WERI-Rb-1 (cell line): ENCODE measurements around the gene ARHGEF17.

Experiments used
- DNase-seq: peaks from one replicate; pipeline ENCODE4 v3.0.0-alpha.2; 2020
- H3K27ac ChIP-seq: fragments of 250-450 bp; sonication (Bioruptor Pico); 2 replicates; pipeline ENCODE4 v1.5.1; 2020; ENCODE audit warnings: mild to moderate bottlenecking, moderate library complexity
- H3K27me3 ChIP-seq: fragments of 250-450 bp; sonication (Bioruptor Pico); 2 replicates; pipeline ENCODE4 v1.5.1; 2021; ENCODE audit warnings: mild to moderate bottlenecking, low read depth, moderate library complexity; ENCODE audit not compliant: insufficient read depth, severe bottlenecking
- H3K36me3 ChIP-seq: fragments of 250-450 bp; sonication (Bioruptor Pico); 2 replicates; pipeline ENCODE4 v1.5.1; 2020; ENCODE audit warnings: mild to moderate bottlenecking, moderate library complexity
- H3K4me3 ChIP-seq: 2 replicates; pipeline ENCODE4 v1.5.1; 2011; ENCODE audit warnings: low read depth, mild to moderate bottlenecking, control low read depth, low read length
- H3K9me3 ChIP-seq: fragments of 250-450 bp; sonication (Bioruptor Pico); 2 replicates; pipeline ENCODE4 v1.5.1; 2021; ENCODE audit warnings: mild to moderate bottlenecking, moderate library complexity; ENCODE audit not compliant: severe bottlenecking
- CTCF ChIP-seq: IDR thresholded peaks from 2 replicates; pipeline ENCODE4 v1.5.1; 2011; ENCODE audit warnings: low read depth, mild to moderate bottlenecking, control low read depth, inconsistent platforms, low read length

ARHGEF17 gene

DNA sequence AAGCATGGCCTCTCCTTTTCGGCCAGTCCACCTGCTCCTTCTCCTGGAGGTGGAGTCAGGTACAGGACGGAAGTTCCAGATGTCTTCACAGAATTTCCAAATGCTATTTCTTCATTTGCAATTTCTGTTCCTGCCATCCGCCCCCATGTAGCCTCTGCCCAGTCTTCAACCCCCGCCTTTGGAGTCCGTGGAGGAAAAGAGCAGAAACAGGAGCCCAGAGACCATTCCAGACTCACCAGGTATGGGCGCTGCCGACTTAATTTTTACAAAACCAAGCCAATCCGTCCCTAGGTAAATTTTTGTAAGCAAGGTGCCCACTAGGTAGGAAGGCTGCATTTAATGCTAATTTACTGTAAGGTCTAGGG lies 97.1 kb downstream of the ARHGEF17 start:
- DNase-seq: no peak
- TF ChIP-seq CTCF: no peak
- H3K27me3 ChIP-seq: no peaks in the 10 kb centered on the region
- peaks cover 59% of the 10 kb centered on the region for H3K36me3 ChIP-seq
- no peaks in the 10 kb centered on the region for H3K9me3 ChIP-seq
- H3K4me3 ChIP-seq: no peak overlapping the region
- H3K27ac ChIP-seq: no peak overlapping the region

DNA sequence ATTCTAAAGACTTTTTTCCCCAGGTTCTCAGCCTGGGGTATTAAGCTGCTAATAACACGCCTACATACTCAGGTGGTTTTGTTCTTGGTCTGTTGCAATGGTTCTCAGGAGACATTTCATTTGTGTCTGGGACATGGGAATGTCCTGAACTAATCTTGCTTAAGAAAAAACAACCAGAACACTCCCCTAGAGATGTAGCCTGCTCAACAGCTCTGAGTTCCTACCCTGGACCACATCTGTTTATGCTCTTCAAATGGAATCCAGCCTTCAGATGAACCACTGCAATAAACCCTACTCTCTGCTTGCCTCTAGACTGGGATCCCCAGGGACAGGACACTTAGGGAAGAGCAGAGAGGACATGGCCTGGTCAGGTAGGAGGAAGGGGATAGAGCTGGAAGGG lies 98.1 kb downstream of the ARHGEF17 start:
- Histone ChIP-seq H3K9me3 (no peaks in the 10 kb centered on the region), H3K27ac (no peak overlapping the region), H3K36me3 (peaks cover 69% of the 10 kb centered on the region), H3K27me3 (no peaks in the 10 kb centered on the region), H3K4me3 (no peak overlapping the region)
- TF ChIP-seq CTCF: no peak
- DNase-seq: no peak

DNA sequence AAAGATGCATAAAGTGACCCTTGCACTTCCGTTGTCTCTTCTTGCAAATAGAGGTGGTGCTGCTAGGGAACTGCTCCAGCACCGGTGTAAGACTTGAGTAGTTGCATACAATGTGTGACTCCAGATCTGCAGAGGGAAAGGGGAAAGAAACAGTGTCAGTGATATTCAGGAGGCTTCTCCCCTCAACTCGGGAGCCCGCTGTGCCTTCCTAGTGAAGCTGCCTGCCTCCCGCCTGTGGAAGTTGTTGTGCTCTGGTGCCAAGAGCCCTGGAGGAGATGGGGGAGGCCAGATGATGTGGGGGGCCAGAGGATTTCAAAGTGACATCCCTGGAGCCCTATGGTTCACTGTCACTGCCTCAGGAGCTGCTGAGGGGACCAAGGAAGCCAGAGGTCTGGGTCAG lies 98.5 kb downstream of the ARHGEF17 start:
- DNase-seq: no peak
- H3K9me3 ChIP-seq: no peaks in the 10 kb centered on the region
- H3K4me3 ChIP-seq: no peak overlapping the region
- no peak for TF ChIP-seq CTCF
- H3K27ac ChIP-seq: no peak overlapping the region
- no peaks in the 10 kb centered on the region for H3K27me3 ChIP-seq
- peaks cover 71% of the 10 kb centered on the region for H3K36me3 ChIP-seq

DNA sequence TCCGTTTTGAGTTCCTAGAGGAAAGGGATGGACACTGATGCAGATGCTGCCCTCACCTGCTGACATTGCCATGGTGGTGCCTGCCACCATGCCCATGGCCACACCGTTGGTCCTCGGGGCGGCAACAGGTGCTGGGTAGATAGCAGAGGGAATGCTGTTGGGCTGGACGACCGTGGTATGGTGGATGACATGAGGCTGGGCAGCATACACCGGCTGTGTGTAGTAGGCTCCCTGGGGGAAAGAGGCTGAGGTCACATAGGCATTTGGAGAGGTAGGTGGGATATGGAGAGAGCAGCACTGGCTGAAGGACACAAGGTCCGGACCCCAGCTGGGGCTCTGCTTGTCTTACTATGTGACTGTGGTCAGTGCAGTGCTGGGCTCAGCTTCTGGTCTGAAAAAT lies 101.4 kb downstream of the ARHGEF17 start:
- H3K4me3 ChIP-seq: no peak overlapping the region
- no peaks in the 10 kb centered on the region for H3K27me3 ChIP-seq
- TF ChIP-seq CTCF: no peak
- peaks cover 71% of the 10 kb centered on the region for H3K36me3 ChIP-seq
- no peak for DNase-seq
- no peaks in the 10 kb centered on the region for H3K9me3 ChIP-seq
- no peak overlapping the region for H3K27ac ChIP-seq

GRCh38 chr11:73410627-73411026 lies 102.6 kb downstream of the ARHGEF17 start:
- Histone ChIP-seq H3K9me3 (no peaks in the 10 kb centered on the region), H3K36me3 (peaks cover 59% of the 10 kb centered on the region), H3K27me3 (no peaks in the 10 kb centered on the region), H3K4me3 (no peak overlapping the region), H3K27ac (no peak overlapping the region)
- no peak for DNase-seq
- TF ChIP-seq CTCF: no peak

DNA sequence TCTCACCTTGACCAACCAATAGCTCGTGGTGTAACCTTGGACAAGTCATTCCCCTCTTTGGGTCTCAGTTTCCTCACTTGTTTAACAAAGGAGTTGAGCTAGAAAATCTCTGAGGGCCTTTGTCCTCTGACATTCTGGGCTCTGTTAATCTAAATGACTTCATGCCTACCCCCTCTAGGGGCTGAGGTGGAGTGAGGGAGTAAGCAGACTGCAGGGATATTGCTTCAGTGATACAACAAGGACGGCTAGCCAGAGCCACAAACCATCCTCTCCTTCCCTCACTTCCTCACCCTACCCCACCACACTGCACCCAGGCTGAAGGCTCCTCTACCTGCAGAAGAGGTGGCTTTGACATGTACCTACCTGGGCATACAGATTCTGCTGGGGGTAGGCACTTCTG lies 103.0 kb downstream of the ARHGEF17 start:
- H3K36me3 ChIP-seq: peaks cover 57% of the 10 kb centered on the region
- H3K27me3 ChIP-seq: no peaks in the 10 kb centered on the region
- H3K4me3 ChIP-seq: no peak overlapping the region
- H3K27ac ChIP-seq: no peak overlapping the region
- H3K9me3 ChIP-seq: no peaks in the 10 kb centered on the region
- DNase-seq: no peak
- no peak for TF ChIP-seq CTCF
